Measurements from ENCODE around the gene RALB.

Gene RALB

DNA sequence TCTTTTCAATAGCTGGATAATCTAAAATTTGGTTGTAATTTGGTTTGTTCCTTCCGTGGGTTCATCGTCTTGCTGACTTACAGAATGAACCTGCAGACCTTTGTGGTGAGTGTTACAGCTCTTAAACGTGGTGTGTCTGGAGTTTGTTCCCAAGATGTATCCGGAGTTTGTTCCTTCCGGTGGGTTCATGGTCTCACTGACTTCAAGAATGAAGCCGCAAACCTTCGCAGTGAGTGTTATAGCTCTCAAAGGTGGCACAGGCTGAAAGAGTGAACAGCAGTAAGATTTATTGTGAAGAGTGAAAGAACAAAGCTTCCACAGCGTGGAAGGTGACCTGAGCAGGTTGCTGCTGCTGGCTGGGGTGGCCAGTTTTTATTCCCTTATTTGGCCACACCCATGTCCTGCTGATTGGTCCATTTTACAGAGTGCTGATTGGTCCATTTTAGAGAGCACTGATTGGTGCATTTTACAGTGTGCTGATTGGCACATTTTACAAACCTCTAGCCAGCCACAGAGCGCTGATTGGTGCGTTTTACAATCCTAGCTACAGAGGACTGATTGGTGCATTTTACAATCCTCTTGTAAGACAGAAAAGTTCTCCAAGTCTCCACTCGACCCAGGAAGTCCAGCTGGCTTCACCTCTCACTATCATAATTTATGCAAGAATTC is 16.6 kb downstream of the RALB start:
- DNase-seq: no peak

DNA sequence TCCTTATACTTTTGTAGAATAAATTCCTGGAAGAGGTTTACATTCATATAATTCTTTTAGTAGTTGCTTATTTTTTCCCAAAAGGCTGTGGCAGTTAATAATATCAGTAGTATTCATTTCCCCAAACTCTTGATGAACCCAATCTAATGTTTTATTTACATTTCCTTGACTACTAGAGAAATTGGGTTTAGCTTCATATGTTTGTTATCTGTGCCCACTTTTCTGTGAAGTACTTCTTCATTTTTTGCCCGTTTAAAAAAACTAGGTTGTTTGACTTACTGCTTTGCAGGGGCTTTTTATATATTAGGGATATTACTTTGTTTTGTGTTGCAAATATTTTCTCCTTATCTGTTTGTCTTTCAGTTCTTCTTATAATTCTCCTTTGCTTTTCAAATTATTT is 17.2 kb downstream of the RALB start:
- DNase-seq: no peak

DNA sequence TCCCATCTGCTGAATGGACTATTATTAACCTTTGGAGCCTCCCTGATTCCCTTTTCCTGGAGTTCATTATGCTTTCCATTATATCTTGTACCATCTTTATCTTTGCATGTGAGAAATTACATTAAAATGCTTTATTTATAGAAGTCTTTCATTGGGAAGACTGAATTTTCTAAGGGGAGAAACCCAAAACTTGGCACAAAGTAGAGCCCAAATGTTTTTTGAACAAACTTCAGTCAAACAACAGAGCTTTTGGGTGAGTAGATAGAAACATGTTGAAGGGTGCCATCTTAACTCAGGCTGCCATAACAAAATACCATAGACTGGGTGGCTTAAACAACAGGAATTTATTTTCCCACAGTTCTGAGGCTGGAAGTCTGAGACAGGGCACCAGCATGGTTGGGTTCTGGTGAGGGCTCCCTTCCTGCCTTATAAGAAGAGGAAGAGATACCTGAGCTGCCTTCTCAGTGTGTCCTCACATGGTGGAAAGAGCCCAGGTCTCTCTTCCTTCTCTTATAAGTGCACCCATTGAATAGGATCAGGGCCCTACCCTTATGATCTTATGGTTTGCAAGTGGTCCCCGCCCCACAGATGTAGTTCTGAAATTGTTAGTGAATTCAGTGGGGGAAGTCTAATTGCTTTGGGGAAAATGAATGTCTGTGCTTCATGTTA is 19.2 kb downstream of the RALB start:
- DNase-seq: no peak

DNA sequence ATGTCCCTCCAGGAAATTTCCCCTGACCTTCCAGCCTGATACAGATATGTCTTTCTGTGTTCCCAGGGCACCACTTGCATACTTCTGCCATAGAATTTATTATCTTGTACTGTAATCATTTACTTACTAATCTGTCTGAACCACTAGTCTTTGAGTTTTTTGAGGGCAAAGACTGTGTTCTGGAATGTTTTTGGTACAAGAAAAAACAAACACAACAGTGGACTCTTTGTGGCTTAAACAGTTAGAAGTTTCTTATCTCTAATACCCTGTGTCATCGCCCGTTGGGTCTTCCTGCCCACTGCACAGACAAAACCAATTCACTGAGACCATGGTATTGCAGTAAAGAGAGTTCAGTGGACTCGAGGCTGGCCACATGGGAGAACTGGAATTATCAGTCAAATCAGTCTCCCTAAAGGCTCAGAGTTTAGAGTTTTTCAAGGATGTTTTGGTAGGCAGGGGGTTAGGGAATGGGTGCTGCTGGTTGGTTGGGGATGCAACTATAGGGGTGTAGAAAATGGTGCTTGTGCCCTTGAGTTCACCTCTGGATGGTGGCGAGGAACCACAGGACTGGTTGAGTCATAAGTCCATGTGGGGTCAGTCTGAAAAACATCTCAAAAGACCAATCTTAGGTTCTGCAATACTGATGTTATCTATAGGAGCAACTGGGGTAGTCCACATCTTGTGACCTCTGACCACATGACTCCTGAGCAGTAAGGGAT is 20.3 kb downstream of the RALB start:
- no peak for DNase-seq

DNA sequence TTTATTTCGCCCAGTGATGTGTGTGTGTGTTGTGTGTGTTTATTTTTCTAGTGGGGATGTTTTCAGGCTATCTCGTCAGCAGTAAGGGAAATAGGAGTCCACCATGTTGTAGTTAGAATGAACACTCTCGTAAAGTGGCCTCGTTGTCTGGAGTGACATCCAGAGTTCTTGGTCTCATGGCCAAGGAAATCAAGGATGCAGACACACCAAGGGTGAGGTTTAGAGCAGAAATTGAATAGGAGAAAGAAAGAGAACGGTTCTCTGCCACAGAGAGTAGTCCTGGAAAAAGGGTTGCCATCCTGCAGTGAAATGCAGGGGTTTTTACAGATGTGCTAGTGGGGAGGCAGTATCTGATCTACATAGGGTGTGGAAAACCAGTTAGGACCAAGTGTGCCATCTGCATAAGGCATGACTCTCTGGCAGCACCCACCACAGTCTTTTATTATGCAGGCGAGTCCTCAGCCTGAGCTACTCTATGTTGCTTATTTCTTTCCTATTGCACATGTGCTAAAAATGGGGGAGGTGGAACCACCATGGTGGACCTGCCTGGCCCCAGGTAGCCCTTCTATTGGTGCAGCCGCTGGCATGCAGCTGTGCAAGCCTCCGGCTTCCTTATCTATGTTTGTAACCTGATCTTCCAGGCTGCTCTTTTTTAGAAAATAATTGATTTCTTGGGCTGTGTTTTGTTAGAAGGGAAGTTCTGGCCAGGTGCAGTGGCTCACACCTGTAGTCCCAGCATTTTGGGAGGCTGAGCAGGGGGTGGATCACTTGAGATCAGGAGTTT is 23.2 kb downstream of the RALB start:
- no peak for DNase-seq

DNA sequence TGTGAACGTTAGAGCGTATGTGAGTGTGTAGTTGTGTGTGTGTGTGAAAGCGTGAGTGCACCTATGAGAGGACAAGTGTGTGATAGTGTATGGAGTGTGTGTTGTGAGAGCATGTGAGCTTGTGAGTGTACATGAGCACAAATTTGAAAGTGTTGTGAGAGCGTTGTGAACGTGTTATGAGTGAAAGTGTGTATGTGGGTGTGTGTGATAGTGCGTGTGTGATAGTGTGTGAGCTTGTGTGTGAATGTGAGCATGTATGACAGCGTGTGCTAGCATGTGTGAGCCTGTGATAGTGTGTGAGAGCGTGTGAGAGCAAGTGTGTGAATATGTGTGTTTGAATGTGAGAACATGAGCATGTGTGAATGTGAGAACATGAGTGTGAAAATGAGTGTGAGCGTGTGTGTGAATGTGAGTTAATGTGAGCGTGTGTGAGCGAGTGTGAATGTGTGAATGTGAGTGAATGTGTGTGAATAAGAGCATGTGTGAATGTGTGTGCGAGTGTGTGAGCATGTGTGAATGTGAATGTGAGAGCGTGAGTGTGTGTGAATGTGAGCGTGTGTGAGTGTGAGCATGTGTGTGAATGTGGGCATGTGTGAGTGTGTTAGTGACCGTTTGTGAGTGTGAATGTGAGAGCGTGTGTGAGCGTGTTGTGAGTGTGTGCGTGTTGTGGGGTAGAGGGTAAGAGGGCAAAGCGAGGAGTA is 25.0 kb downstream of the RALB start:
- no peak for DNase-seq

DNA sequence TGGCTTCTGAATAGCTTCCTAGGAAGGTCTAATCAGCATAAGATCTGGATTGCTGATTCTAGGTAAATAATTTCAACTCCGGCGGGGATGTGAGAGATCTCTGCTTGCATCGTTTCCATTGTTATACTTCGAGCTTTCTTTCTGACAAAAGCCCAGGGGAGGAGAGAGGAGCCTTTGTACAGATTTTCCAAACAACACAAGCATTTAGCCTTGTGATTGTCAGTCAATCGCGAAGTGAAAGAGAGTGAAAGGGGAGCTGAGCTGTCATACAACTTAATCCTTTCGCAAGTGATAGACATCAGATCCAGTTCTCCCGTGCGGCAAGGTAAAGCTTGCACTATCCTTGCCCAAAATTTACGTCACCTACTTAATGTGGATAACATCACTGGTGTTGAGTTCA is 26.2 kb downstream of the RALB start:
- DNase-seq: no peak

DNA sequence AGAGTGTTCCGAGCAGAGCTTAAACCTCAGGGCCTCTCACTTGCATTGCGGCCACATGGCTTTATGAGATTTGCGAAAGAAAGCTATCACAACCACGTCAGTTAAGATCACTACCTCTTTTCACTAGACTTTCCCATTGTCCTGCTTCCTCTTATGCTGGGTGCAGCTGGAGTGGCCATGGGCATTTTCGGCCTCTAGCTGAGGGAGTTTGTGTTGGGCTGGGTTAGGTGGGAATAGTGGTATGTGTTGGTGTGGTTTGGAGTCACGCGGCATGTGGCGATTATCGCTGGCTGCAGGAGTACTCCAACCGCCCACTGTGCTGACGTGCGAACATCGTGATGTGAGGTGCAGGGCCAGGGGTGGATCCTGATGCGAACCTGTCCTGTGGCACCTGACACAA is 27.1 kb downstream of the RALB start:
- no peak for DNase-seq

DNA sequence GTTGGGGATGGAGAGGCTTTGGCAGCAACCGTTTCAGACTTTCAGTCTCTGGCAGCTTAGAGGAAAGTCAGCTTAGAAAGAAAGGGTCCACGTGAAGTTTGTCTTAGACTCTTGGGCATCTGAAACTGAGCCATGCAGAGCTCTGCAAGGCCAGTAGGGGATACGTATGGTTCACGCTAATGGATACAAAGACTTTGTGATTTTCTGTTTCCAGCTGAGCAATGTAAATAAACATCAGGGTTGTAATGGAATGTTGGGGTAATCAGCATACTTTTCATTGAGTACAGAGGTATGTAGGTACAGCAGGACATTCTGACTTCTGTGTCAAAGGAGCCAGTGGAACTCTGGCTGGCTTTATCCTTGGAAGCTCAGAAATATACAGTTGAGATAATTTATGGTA is 31.0 kb downstream of the RALB start:
- no peak for DNase-seq

DNA sequence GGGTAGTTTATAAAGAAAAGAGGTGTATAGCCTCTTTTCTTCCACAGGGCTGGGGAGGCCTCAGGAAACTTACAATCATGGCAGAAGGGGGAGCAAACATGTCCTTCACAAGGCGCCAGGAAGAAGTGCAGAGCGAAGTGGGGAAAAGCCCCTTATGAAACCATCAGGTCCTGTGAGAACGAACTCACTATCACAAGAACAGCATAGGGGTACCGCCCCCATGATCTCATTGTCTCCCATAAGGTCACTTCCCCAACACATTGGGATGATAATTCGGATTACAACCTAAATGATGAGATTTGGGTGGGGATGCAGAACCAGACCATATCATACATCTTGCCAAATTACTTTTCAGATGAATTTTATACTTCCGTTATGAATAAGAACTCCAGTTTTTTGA is 32.4 kb downstream of the RALB start:
- DNase-seq: no peak

DNA sequence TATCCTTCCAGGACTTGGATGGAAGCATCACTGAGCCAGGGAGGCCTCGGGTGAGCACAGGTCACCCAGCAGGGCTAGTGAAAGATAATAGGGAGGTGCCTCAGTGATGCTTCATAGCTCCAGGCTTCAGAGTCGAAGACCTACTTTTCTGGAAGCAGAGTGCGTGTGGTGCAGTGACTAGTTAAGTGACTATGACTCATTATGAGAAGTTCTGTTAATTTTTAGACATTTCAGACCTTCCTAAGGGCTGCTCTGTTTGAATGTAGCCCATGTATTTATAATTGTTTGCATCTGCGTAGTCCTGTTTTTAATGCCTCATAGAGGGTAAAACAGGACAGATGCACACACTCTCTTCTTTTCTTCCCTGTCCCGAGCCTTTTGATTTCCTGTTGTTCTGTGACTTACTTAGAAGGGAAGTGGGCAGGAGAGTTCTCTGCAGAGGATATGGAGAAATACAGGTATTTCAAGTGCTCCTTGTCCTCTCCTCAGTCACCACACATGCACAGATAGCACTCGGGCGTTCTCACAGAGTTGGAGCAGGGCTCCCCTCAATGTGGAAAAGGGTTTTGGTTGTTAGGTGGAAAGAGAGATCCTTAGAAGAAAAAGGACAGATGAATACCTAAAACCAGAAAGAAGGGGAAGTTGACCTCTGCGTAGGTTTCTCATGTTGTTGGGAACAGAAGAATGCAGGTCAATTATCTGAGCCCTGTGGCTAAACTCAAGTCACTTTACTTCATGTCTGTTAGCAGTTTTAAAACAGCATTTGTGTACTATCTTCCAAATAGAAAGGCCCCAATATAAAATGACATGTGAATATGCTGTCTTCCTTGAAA is 34.7 kb downstream of the RALB start:
- no peak for DNase-seq

DNA sequence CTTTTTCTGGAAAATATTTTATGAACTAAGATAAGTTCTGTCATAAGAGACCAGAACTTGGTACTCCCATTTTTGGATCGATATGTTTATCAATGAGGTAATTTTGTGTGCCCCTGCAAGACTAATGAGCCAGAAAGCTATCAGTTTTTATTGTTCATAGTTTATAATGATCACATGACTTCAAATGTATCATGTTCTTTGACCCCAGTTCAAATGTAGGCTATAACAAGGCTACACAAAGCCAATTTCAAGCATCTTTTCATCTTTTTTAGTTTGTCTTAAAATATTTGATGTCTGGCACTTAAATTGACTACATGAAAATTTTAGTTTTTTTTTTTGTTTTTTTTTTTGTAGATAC is 35.3 kb downstream of the RALB start:
- DNase-seq: no peak

DNA sequence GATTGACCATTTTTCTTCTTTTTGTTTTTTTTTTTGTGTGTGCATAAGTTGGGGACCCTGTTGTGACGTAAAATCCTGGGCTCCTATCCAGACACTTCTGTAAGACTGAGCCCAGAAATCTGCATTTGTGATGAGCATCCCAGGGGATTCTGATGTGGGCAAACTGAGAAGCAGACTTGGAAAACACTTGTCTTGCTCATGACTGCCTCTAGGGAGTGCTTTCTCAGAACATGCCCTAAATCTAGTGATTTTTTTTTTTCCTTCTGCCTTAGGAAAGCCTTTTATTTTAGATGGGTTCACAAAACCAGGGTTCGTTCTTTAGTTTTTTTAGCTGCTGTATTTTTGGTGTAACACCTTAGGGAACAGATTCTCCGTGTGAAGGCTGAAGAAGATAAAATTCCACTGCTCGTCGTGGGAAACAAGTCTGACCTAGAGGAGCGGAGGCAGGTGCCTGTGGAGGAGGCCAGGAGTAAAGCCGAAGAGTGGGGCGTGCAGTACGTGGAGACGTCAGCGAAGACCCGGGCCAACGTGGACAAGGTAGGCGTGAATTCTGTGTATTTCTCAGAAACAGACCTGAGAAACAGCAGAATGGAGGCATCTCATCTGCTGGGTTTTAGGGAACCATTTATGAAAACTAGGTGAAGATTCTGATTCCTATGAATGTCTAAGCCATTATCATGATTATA is 36.7 kb downstream of the RALB start:
- no peak for DNase-seq

DNA sequence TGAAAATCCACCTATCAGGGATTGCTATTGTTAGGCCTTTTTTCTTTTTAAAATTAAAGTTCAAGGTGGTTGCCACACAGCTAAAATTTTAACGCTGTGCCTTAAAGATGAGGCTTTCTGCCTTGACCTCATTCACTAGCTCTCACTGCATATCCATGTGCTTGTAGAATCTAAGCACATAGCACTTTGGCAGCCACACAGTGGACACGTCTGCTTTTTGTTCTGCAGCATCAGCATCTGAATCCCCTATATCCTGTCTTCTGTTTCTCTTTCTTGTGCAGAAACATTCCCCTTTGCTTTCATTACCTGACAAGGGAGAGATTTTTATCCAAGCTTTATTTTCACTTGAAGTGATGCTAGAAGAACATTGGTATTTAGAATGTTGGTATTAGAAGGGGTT is 38.1 kb downstream of the RALB start:
- DNase-seq: no peak

DNA sequence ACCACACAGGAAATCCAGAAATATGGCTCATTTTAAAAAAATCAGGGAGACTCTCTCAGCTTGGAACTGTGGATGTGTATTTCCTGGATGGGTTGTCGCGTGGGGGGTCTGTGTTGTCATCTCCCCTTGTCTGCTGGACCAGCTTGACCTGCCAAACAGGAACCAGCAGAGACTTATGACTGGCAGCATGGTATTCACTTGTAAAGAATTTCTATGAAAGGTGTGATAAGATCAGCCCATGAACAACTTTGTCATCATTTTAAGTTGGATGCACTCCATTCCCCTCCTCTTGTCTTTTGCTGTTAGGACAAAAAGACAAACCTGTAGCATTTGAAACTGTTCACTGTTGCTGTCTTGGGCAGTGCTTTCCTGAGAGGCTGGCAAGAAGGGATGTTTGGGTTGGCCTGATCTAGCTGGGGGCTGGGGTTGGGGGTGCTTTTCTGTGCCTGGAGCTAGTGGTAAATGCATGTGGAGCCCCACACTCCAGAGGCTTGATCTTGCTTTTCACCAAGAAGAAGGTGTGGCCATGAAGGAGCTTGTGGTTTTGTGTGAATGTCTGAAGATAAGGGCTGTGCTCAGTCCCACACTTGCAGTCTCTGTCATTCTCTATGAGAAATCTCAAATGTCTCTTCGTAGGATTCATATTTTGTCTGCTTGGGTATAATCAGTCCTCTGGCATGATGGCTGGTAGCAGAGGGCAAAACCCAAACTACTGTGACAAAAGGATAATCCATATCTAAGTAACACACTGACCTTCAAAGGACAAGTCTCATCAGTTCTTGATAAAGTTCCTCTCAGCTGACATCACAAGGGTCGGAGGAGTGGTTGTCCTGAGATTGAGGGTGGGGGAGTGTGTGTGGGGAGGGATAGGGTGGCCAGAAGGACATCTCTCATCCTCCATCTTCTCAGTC is 39.0 kb downstream of the RALB start:
- DNase-seq: no peak

DNA sequence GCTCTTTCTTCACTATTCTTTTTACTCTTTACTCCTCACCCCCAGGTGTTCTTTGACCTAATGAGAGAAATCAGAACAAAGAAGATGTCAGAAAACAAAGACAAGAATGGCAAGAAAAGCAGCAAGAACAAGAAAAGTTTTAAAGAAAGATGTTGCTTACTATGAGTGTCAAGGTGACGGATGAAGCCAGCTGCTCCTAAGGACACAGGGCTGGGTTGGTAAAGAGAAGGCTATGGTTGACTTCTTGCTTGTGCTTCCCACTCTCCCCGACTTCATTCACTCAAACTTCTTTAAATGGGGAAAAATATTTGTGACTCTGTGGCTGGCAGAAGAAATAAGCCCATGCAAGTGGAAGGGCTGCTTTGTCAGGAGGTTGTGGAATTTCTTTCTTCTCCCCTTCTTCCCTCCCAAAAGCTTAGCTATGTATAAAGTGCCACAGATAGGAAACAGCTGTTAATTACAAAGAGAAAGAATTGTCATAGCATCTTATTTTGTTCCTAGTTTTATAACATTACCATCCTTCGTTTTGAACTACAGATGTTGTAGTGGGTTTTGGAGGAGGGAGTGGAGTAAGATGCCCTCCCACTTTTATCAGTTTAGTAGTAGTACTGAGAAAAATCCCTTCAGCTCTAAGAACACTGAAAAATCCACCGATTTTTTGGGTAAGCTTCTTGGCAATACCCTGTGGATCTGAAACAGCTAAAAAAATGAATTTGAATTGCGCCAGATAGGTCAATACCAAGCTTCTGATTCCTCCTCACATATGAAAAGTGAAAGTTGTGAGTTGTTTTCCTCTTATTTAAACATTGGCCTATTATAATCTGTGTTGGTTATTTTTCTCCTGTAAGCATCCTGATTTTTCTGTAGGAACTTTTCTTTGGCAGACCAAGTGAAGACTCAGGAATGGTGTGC is 40.7 kb downstream of the RALB start:
- no peak for DNase-seq

DNA sequence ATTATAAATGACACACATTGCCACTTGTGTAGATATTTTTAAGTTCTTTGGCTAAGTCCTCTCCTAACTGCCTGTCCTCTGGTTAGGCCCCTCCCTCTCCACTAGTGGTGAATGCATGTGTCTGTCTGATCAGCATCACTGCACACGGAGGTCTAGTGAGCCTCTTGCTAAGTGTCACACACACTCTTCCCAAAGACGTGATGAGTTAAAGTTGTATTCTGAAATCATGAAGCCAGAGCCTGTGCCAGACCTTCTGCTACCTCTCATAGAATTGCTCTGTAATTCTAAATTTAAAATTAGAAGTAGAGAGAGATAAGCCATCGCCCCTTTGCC is 41.3 kb downstream of the RALB start:
- DNase-seq: no peak

DNA sequence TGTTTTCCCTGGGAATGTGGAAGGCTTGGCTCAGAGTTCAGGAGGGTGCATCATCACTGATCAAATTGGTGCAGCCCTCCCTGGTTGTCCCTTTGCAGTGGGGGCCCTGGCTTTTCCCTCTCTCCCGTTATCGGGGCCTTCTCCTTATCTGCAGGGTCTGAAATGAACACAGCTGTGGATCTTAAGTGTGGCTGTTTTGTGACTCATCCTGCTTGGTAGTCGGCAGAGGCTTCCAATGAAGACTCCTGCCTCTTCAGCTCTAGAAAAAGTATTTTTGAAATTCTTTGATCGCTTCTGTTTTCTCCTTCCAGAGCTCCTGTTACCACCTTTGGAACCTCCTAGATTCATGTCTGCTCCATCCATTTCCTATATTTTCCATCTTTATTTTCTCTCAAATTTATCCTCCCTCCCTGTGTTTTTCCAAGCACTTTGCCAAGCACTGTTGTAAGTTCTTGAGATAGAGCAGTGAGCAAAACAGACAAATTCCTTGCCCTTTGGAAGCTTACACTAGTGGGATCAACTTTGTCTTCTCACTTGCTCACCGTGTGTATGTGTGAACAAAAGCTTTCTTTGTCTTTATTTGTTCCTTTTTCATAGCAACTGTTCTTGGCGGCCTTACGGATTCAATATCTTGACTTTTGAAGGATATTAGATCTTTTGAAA is 45.7 kb downstream of the RALB start:
- DNase-seq: no peak

DNA sequence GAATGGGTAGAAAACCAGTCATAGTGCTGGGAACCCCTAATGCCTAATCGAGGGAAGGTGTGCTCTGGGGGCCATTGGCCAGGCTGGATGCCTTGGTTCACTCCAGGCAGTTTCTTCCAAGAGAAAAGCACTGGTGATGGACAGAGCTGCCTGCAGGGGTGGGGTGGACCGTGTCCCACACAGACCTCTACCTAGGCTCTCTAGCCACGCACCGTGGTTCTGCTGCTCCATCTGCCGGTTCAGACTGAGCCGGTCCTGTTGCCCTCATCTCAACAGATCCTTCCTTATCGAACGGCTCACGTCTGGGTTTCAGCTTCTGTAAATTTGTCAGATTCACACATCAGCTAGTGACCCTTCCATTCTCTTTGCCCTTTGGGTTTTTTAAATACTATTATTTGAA is 46.4 kb downstream of the RALB start:
- no peak for DNase-seq
